PC-3 (cell line): ENCODE data around the gene ITGA7. TPM values are rescaled to one million over a fixed set of nuclear protein-coding genes. Genes with fewer than 3 reads are reported as not detected.
A peak's percentile ranks its signal among the peaks of the same experiment; 100 is the strongest.

Experiments used
- ATAC-seq: fragments of 200-7000 bp; cut with Tn5 transposase; 2 replicates; pipeline ENCODE4 v1.9.1; 2020; ENCODE audit warnings: mild to moderate bottlenecking, moderate library complexity
- BruUV-seq: library from RNA; stranded (reverse); fragments of 400-500 nt; replicated peaks from 2 replicates; lab custom pipeline; 2021; lab: Mats Ljungman, UMichigan
- CTCF ChIA-PET: fragments of 300-600 bp; sonication (Branson Sonifier 250); formaldehyde crosslinking; loops from one replicate; lab custom pipeline; 2022; ENCODE audit warnings: antibody characterized with exemption; lab: Charles Lee
- POLR2A ChIA-PET: fragments of 300-600 bp; sonication (Branson Sonifier 250); formaldehyde crosslinking; loops from one replicate; lab custom pipeline; 2022; ENCODE audit warnings: antibody characterized with exemption; ENCODE audit not compliant: unreplicated experiment; lab: Charles Lee
- DNase-seq: peaks from one replicate; pipeline ENCODE4 v3.0.0-alpha.2; 2015
- H2AFZ ChIP-seq: fragments of 300-600 bp; sonication (generic); 2 replicates; pipeline ENCODE4 v1.6.0; 2016; ENCODE audit warnings: antibody characterized with exemption, low read length
- H3F3A ChIP-seq: fragments of 300-600 bp; sonication (generic); one replicate; pipeline ENCODE4 v1.6.0; 2017; ENCODE audit warnings: antibody characterized with exemption, low read length, control low read depth, mild to moderate bottlenecking; ENCODE audit not compliant: unreplicated experiment
- H3K27ac ChIP-seq: fragments of 300-600 bp; sonication (generic); 2 replicates; pipeline ENCODE4 v1.5.1; 2016; ENCODE audit warnings: mild to moderate bottlenecking, low read length
- H3K27me3 ChIP-seq: fragments of 300-600 bp; sonication (generic); 2 replicates; pipeline ENCODE4 v1.6.1; 2016; ENCODE audit warnings: low read length, mixed read lengths
- H3K36me3 ChIP-seq: fragments of 300-600 bp; sonication (generic); 2 replicates; pipeline ENCODE4 v1.6.1; 2016; ENCODE audit warnings: low read depth, mixed run types, low read length, mixed read lengths
- H3K4me1 ChIP-seq: fragments of 300-600 bp; sonication (generic); 2 replicates; pipeline ENCODE4 v1.5.1; 2016; ENCODE audit warnings: low read length; ENCODE audit not compliant: insufficient read depth
- H3K4me2 ChIP-seq: fragments of 300-600 bp; sonication (generic); 2 replicates; pipeline ENCODE4 v1.6.0; 2016; ENCODE audit warnings: low read length
- H3K4me3 ChIP-seq: fragments of 300-600 bp; sonication (generic); 2 replicates; pipeline ENCODE4 v1.5.1; 2016; ENCODE audit warnings: mild to moderate bottlenecking, low read length, mixed read lengths
- H3K79me2 ChIP-seq: fragments of 300-600 bp; sonication (generic); 2 replicates; pipeline ENCODE4 v1.6.1; 2017; ENCODE audit warnings: low read length, mixed read lengths
- H3K9ac ChIP-seq: fragments of 300-600 bp; sonication (generic); 2 replicates; pipeline ENCODE4 v1.6.0; 2016; ENCODE audit warnings: mild to moderate bottlenecking, low read length
- H3K9me2 ChIP-seq: fragments of 300-600 bp; sonication (generic); replicated peaks from 2 replicates; pipeline ENCODE4 v1.6.1; 2016; ENCODE audit warnings: mixed run types, low read length, mixed read lengths
- H3K9me3 ChIP-seq: fragments of 300-600 bp; sonication (generic); 2 replicates; pipeline ENCODE4 v1.6.1; 2016; ENCODE audit warnings: low read length, mixed read lengths
- H4K20me1 ChIP-seq: fragments of 300-600 bp; sonication (generic); 2 replicates; pipeline ENCODE4 v1.6.1; 2016; ENCODE audit warnings: low read length, mixed read lengths
- CTCF ChIP-seq: fragments of 300-600 bp; sonication (generic); conservative IDR thresholded peaks from 2 replicates; pipeline ENCODE4 v1.5.1; 2017; ENCODE audit warnings: antibody characterized with exemption, low read depth, mild to moderate bottlenecking, low read length
- EZH2 ChIP-seq: fragments of 300-600 bp; sonication (generic); IDR thresholded peaks from one replicate; pipeline ENCODE4 v1.6.1; 2017; ENCODE audit warnings: antibody characterized with exemption, mild to moderate bottlenecking, low read length; ENCODE audit not compliant: unreplicated experiment
- EZH2phosphoT487 ChIP-seq: fragments of 300-600 bp; sonication (generic); IDR thresholded peaks from 2 replicates; pipeline ENCODE4 v1.6.1; 2018; ENCODE audit warnings: mild to moderate bottlenecking, antibody characterized with exemption, low read length, borderline replicate concordance
- intact Hi-C: fragments of 100-400 bp; cut with micrococcal nuclease; formaldehyde crosslinking; loops from 2 replicates; pipeline ENCODE4 v1.9.0; 2023
- total RNA-seq: library from RNA; depleted of rRNA; stranded (reverse); fragments of >200 nt; gene quantifications from 2 replicates; pipeline ENCODE4 v1.2.3, GENCODE V29; 2014

The ITGA7 gene
- total RNA-seq, 1 experiment from 2014 or later = 4.4 TPM

GRCh38 chr12:55722948-55723347, 15.2 kb upstream of the ITGA7 start:
- H3K9me2 ChIP-seq = no peaks in the 10 kb centered on the region
- H3K9me3 ChIP-seq = no peaks in the 10 kb centered on the region
- intact Hi-C loops = no loop called here
- ChIA-PET CTCF (no interaction called here), POLR2A (interaction anchor here (0.6 kb wide), 1 partner anchor 46 kb away, joined by 4 read pairs; no protein-coding TSS in a partner anchor)
- H3F3A ChIP-seq = no peaks in the 10 kb centered on the region
- peaks cover 59% of the 10 kb centered on the region for H3K4me1 ChIP-seq
- H3K4me2 ChIP-seq = no peak overlapping the region
- no peak overlapping the region for H2AFZ ChIP-seq
- no peak overlapping the region for H3K9ac ChIP-seq
- BruUV-seq = no TSS peak
- peaks cover 27% of the 10 kb centered on the region for H3K36me3 ChIP-seq
- no peak for TF ChIP-seq EZH2phosphoT487
- no peak for TF ChIP-seq EZH2
- no peak for TF ChIP-seq CTCF
- H3K27ac ChIP-seq = no peak overlapping the region
- no peak for ATAC-seq
- H3K4me3 ChIP-seq = no peak overlapping the region
- H4K20me1 ChIP-seq = peaks cover 8% of the 10 kb centered on the region
- DNase-seq = no peak
- peaks cover 17% of the 10 kb centered on the region for H3K79me2 ChIP-seq
- H3K27me3 ChIP-seq = no peaks in the 10 kb centered on the region

GRCh38 chr12:55721601-55722213, 14.0 kb upstream of the ITGA7 start:
- Histone ChIP-seq H3K9me3 (no peaks in the 10 kb centered on the region), H4K20me1 (0 out of 2 replicates have a peak, but pooled peaks cover 2% of the 10 kb centered on the region), H3K4me3 (peak overlapping the region; percentile 15; the same call in 1 of the 2 replicates), H2AFZ (no peak overlapping the region), H3F3A (no peaks in the 10 kb centered on the region), H3K4me1 (peaks cover 64% of the 10 kb centered on the region), H3K36me3 (peaks cover 25% of the 10 kb centered on the region), H3K27ac (peak overlapping the region; percentile 51), H3K4me2 (peak overlapping the region; percentile 68), H3K27me3 (no peaks in the 10 kb centered on the region), H3K79me2 (peaks cover 4% of the 10 kb centered on the region), H3K9me2 (no peaks in the 10 kb centered on the region), H3K9ac (no peak overlapping the region)
- TF ChIP-seq EZH2 (no peak), EZH2phosphoT487 (no peak), CTCF (no peak)
- DNase-seq (peak; percentile 51), ATAC-seq (peak; percentile 14)
- BruUV-seq = no TSS peak
- intact Hi-C loops = loop anchor here (1.0 kb wide), 2 partner anchors 40 to 61 kb away; a partner anchor contains a TSS
- CTCF ChIA-PET = interaction anchor here (1.4 to 2.9 kb wide), 3 partner anchors 8 to 40 kb away, joined by 7 to 50 read pairs (median 25); partner anchors contain the start of gene CD63
- POLR2A ChIA-PET = interaction anchor here (0.5 to 1.7 kb wide), 3 partner anchors 8 to 638 kb away, joined by 3 to 18 read pairs (median 3); a partner anchor contains a TSS
